GM19240 (cell line): Measurements from ENCODE around the gene STK33.
A peak's percentile ranks its signal among the peaks of the same experiment; 100 is the strongest.
"Not testable (repeated sequence)": the region's sequence is repeated elsewhere in the genome, so short reads cannot be mapped to it uniquely, and the experiment has no call there.

ENCODE experiments used
- DNase-seq: peaks from one replicate; pipeline ENCODE4 v3.0.0; 2011; ENCODE audit warnings: low spot score; ENCODE audit not compliant: insufficient read length

STK33 gene

DNA sequence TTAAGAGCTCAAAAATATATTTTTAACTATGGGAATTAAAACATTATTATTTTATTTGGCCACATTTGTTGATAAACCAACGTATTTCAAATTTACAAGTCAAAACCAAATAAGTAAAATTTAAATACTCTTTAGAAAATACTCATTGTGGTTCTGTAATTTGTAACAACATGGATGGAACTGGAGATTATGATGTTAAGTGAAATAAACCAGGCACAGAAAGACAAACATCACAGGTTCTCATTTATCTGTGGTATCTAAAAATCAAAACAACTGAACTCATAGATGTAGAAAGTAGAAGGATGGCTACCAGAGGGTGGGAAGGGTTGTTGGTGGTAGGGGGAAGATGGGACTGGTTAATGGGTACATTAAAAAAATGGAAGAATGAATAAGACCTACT lies 50.8 kb downstream of the STK33 start:
- no peak for DNase-seq

DNA sequence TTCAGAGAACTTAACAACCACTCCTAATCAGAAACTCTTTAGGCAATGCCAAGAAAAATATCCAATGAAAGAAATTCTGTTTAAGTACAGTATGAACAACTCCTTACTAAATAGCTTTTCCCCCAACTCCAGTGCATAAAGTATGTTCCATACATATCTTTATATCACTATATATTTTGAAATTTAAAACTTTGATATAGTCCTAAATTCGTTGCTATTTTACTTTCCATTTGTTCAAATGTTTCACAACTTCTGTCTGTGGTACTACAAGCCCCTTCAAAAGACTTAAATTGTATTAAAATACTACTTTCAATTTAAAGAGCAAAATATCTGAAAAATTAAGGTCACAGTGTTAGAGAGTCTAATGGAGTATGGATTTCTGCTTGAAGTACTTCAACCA lies 52.6 kb downstream of the STK33 start:
- DNase-seq, result no peak

- DNase-seq, result peak; percentile 23
Observed at GRCh38 chr11:8533332-8533731, 60.7 kb downstream of the STK33 start.

GRCh38 chr11:8532475-8532874 lies 61.6 kb downstream of the STK33 start:
- peak; percentile 14 for DNase-seq

GRCh38 chr11:8531982-8532381 lies 62.0 kb downstream of the STK33 start:
- no peak for DNase-seq

DNA sequence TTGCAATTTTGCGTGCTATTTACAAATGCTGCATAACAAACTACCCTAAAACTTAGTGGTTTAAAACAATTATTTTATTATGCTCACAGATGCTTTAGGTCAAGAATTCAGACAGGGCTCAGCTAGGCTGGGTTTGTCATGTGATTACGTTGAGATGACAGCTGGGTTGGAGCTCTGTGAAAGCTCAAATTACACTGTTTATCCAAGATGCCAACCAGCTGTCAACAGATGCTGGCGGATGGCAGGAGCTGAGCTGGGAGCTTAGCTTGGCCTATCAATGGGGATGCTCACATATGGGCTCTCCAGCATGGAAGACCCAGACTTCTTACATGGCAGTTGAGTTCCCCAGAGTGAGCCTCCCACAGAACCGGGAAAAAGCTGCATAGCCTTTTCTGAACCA lies 62.7 kb downstream of the STK33 start:
- no peak for DNase-seq

- no peak for DNase-seq
Observed at GRCh38 chr11:8527939-8528338, 66.1 kb downstream of the STK33 start.

DNA sequence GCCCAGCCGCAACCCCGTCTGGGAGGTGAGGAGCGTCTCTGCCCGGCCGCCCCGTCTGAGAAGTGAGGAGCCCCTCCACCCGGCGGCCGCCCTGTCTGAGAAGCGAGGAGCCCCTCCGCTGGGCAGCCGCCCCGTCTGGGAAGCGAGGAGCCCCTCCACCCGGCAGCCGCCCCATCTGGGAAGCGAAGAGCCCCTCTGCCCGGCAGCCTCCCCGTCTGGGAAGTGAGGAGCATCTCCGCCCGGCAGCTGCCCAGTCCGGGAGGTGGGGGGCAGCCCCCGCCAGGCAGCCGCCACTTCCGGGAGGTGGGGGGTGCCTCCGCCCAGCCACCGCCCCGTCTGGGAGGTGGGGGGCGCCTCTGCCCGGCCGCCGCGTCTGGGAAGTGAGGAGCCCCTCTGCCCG lies 70.6 kb downstream of the STK33 start:
- no peak for DNase-seq

DNA sequence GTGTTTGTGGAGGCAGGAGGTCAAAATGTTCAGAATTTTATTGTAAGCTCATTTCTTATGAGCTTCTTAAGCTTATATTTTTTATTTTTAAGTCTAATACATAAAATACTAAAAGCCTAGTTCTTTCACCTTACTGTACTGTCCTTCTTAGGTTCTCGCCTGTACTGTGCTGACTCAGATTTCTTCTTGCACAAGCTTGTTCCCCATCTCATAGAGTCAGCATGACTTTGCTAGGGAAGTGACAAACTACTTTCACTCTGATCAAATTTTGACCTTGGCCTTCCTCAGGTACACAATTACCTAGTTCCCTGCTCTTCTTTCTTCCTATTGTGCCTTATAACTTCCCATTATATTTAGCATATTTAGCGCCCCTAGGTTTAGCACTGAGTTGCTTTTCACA lies 81.5 kb downstream of the STK33 start:
- DNase-seq, result no peak

DNA sequence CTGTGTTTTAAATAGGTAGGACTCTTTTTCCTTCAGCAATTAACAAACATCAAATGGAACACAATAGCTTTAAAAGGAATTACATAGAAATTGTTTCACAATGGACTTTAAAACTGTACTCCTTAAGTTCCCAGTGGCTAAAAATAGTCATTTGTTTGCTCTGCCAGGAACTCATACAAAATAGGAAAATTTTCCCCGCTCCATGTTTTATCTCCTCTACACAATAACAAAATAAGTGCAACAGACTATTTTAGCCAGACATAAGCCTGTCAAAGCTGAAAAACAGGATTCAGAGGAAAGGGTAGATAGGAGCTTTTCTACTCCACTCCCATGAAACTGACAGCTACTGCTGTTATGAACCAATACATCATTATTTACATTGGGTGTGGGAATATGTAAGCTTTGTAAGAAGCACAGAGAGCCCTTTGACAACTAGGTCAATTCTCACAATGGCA lies 90.1 kb downstream of the STK33 start:
- DNase-seq, result no peak

DNA sequence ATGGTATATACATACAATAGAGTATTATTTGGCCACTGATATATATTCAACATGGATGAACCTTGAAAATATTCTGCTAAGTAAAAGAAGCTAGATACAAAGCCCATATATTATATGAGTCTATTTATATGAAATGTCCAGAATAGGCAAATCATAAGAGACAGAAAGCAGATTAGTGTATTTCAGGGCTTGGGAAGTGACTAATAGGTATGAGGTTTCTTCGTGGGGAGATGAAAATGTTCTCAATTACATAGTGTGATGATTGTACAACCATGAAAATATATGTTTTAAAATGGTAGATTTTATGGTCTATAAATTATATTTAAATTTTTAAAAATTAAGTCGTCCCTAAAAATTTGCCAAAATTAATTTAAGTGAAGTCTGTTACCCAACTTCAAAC lies 92.2 kb downstream of the STK33 start:
- DNase-seq, result no peak

- no peak for DNase-seq
Observed at GRCh38 chr11:8488395-8488794, 105.6 kb downstream of the STK33 start.

DNA sequence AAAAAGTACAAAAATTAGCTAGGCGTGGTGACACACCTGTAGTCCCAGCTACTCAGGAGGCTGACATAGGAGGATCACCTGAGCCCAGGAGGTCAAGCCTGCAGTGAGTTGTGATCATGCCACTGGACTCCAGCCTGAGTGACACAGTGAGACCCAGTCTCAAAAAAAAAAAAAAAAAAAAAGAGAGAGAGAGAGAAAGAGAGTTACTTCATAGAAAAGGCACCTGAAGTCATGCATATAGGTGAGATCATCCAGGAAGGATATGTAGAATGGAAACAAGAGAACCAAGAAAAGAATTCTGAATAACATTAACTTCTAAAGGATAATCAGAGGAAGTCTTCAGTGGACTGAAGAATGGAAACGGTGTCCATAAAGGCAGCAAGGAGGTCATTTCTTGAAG lies 106.8 kb downstream of the STK33 start:
- no peak for DNase-seq

DNA sequence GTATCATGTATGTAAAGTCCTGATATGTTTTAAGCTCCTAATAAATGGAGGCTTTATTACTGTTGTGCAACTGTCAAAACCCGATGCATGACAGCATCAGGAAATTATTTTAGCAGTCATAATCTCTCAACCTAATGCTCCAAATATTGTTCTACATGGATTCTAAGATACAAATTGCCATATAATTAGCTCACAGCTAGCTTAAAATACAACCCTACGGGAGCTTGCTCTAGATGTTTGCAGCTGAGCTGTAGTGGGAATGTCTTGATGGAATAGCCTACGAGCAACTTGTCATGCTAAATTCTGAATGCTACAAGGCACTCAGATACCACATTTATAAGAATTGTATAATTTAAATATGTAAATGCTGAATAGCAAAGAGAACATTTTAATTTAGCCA lies 109.8 kb downstream of the STK33 start:
- DNase-seq, result no peak

DNA sequence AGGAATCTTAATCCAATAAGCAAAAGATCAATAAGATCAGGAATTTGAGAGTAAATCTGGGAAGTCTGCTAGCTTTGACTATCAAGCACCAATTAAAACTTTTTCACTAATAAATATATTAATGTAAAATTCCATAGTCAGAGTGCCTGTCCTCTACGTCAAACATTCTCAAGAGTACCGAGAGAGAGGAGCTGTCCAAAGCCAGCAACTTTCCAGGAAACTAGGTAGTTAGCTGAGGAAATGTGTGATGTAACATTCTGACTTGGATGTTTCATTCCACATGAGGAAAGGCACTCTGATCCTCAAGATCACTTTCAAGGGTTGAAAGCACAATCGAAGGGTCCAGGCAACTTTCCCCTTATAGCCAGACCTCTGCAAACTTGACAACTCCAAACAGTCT lies 113.2 kb downstream of the STK33 start:
- DNase-seq, result no peak

- DNase-seq, result peak; percentile 12
Observed at GRCh38 chr11:8477680-8478079, 116.3 kb downstream of the STK33 start.

DNA sequence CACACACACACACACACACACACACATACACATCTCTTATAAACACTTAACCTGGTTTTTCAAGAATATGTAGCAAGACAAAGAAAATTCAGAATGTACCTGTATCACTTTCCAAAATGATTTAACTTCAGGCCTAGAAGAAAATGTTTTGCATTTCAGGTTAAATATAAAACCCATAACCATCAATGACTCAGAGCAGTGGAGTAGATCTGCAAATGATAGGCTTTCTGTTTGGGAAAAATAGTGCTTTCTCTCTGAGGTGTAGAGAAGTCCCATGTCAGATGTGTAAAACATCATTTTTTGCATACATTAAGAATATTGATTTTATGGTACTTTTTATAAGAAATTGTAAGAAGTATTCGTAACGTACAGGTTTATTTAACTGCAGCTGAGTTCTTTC lies 116.9 kb downstream of the STK33 start:
- DNase-seq, result no peak

DNA sequence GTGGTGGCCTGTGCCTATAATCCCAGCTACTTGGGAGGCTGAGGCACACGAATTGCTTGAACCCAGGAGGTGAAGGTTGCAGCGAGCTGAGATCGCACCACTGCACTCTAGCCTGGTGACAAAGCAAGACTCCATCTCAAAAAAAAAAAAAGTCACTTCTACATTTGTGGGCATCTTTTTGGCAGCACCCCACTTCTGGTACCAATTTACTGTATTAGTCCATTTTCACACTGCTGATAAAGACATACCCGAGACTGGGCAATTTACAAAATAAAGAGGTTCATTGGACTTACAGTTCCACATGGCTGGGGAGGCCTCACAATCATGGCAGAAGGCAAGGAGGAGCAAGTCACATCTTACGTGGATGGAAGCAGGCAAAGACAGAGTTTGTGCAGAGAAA lies 126.2 kb downstream of the STK33 start:
- DNase-seq, result not testable (repeated sequence)

DNA sequence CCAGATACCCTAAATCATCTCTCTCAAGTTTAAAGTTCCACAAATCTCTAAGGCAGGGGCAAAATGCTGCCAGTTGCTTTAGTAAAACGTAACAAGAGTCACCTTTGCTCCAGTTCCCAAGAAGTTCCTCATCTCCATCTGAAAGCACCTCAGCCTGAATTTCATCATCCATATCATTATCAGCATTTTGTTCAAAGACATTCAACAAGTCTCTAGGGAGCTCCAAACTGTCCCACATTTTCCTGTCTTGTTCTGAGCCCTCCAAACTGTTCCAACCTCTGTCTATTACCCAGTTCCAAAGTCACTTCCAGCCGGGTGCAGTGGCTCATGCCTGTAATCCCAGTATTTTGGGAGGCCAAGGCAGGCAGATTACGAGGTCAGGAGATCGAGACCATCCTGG lies 126.7 kb downstream of the STK33 start:
- not testable (repeated sequence) for DNase-seq

DNA sequence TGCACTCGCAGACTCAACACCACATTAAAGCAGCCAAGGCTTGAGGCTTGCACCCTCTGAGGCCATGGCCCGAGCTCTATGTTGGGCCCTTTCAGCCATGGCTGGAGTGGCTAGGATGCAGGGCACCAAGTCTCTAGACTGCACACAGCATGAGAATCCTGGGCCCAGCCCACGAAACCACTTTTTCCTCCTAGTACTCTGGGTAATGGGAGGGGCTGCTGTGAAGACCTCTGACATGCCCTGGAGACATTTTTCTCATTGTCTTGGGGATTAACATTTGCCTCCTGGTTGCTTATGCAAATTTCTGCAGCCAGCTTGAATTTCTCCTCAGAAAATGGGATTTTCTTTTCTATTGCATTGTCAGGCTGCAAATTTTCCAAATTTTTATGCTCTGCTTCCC lies 127.1 kb downstream of the STK33 start:
- DNase-seq, result not testable (repeated sequence)

DNA sequence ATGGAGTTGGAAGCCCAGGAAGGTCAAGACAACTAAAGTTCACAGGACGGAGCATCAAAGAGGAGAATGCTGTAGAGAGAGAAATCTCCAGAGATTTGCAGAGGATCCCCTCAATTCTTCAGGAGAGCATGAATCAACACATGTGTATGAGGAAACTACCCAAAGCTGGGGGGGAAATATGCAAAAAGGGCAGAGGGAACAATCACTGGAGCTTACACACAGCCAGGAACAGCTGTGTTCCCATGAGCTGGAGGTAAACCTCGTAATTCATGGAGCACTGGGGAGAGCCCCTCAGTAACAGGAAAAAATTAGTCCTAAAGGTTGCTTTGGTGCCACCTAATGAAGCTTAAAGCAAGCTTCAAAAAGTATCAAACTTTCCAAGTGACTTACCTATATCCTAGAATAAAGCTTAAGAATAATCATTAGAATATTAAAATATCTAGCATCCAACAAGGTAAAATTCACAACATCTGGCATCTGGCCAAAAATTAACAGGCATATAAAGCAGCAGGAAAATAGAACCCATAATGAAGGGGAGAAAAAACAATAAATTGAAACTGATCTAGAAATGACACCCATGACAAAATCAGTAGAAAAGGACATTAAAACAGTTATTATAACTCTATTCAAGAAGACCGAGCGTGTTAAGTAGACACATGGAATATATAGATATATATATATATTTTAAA lies 134.2 kb downstream of the STK33 start:
- no peak for DNase-seq

GRCh38 chr11:8442301-8442700 lies 151.7 kb downstream of the STK33 start:
- no peak for DNase-seq

GRCh38 chr11:8440649-8441048 lies 153.4 kb downstream of the STK33 start:
- no peak for DNase-seq

DNA sequence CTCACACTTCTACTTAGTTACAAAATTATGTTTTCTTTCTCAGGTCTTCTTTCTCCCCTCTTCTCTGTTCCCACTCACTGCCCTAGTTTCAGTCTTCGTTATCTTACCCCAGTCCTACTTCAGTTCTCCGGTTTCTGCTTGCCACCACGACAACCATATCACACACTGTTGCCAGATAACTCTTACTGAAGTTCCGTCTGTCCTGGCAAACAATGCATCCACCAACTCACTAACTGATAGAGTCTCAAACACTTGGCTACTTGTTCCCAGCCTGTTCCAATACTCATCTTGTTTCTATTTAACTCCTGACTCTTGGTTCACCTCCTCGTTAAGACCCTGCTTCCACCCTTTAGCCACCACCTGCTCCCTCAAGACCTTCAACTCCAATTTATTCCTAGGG lies 164.5 kb downstream of the STK33 start:
- no peak for DNase-seq
